H9 (cell line): Measurements from ENCODE around the gene CCDC91. TPM values are rescaled to one million over a fixed set of nuclear protein-coding genes. Genes with fewer than 3 reads are reported as not detected.
"Not testable (repeated sequence)": the region's sequence is repeated elsewhere in the genome, so short reads cannot be mapped to it uniquely, and the experiment has no call there.

Experiments used
- DNase-seq: peaks from one replicate; pipeline ENCODE4 v3.0.0-alpha.2; 2017
- H2AFZ ChIP-seq: one replicate; pipeline ENCODE4 v1.6.1; 2013; ENCODE audit warnings: mild to moderate bottlenecking, low read length, control low read depth, moderate library complexity
- H2AK5ac ChIP-seq: 2 replicates; pipeline ENCODE4 v1.6.1; 2013; ENCODE audit warnings: low read length, control low read depth, mixed read lengths; ENCODE audit not compliant: insufficient read length
- H2BK120ac ChIP-seq: one replicate; pipeline ENCODE4 v1.6.1; 2013; ENCODE audit warnings: low read depth, mild to moderate bottlenecking, low read length, control low read depth, inconsistent platforms; ENCODE audit not compliant: poor library complexity, severe bottlenecking
- H2BK12ac ChIP-seq: 2 replicates; pipeline ENCODE4 v1.6.1; 2013; ENCODE audit warnings: low read length, control low read depth, mixed read lengths, low read depth; ENCODE audit not compliant: insufficient read length
- H2BK15ac ChIP-seq: 2 replicates; pipeline ENCODE4 v1.6.1; 2013; ENCODE audit warnings: low read depth, low read length, control low read depth
- H2BK20ac ChIP-seq: one replicate; pipeline ENCODE4 v1.6.1; 2013; ENCODE audit warnings: low read depth, mild to moderate bottlenecking, low read length, control low read depth, inconsistent platforms; ENCODE audit not compliant: poor library complexity, severe bottlenecking
- H2BK5ac ChIP-seq: 2 replicates; pipeline ENCODE4 v1.6.1; 2013; ENCODE audit warnings: low read length, control low read depth, mixed read lengths; ENCODE audit not compliant: insufficient read length
- H3K14ac ChIP-seq: 2 replicates; pipeline ENCODE4 v1.6.1; 2013; ENCODE audit warnings: low read length, control low read depth; ENCODE audit not compliant: insufficient read depth
- H3K18ac ChIP-seq: 2 replicates; pipeline ENCODE4 v1.6.1; 2013; ENCODE audit warnings: low read depth, mild to moderate bottlenecking, mixed read lengths, low read length, control low read depth; ENCODE audit not compliant: insufficient read length
- H3K23ac ChIP-seq: 2 replicates; pipeline ENCODE4 v1.6.1; 2013; ENCODE audit warnings: low read length, control low read depth, mixed read lengths, low read depth; ENCODE audit not compliant: insufficient read length
- H3K23me2 ChIP-seq: 2 replicates; pipeline ENCODE4 v1.6.1; 2013; ENCODE audit warnings: low read depth, mild to moderate bottlenecking, mixed read lengths, low read length, control low read depth; ENCODE audit not compliant: insufficient read length, poor library complexity, severe bottlenecking
- H3K27ac ChIP-seq: 2 replicates; pipeline ENCODE4 v1.5.1; 2013; ENCODE audit warnings: low read length, control low read depth, mixed read lengths, low read depth; ENCODE audit not compliant: insufficient read length
- H3K27me3 ChIP-seq: 2 replicates; pipeline ENCODE4 v1.6.1; 2013; ENCODE audit warnings: low read length, control low read depth, inconsistent platforms; ENCODE audit not compliant: insufficient read depth
- H3K4ac ChIP-seq: 2 replicates; pipeline ENCODE4 v1.6.1; 2013; ENCODE audit warnings: low read depth, mild to moderate bottlenecking, control low read depth, inconsistent platforms, low read length, moderate library complexity
- H3K4me1 ChIP-seq: 2 replicates; pipeline ENCODE4 v1.6.1; 2013; ENCODE audit warnings: low read length, control low read depth, inconsistent platforms; ENCODE audit not compliant: insufficient read depth
- H3K4me2 ChIP-seq: 2 replicates; pipeline ENCODE4 v1.6.1; 2013; ENCODE audit warnings: low read length, control low read depth, mixed read lengths; ENCODE audit not compliant: insufficient read length, insufficient read depth
- H3K56ac ChIP-seq: 2 replicates; pipeline ENCODE4 v1.6.1; 2013; ENCODE audit warnings: low read depth, mild to moderate bottlenecking, mixed read lengths, low read length, control low read depth; ENCODE audit not compliant: insufficient read length
- H3K79me1 ChIP-seq: 2 replicates; pipeline ENCODE4 v1.6.1; 2013; ENCODE audit warnings: low read depth, mild to moderate bottlenecking, moderate library complexity, low read length, control low read depth, inconsistent platforms; ENCODE audit not compliant: insufficient read depth, poor library complexity, severe bottlenecking
- H3K79me2 ChIP-seq: 2 replicates; pipeline ENCODE4 v1.6.1; 2013; ENCODE audit warnings: low read length, control low read depth, inconsistent platforms; ENCODE audit not compliant: insufficient read depth
- H3K9ac ChIP-seq: 2 replicates; pipeline ENCODE4 v1.6.1; 2013; ENCODE audit warnings: low read length, control low read depth, mixed read lengths; ENCODE audit not compliant: insufficient read length; ENCODE audit errors: extremely low read depth
- H3K9me3 ChIP-seq: one replicate; pipeline ENCODE4 v1.6.1; 2013; ENCODE audit warnings: low read depth, low read length, inconsistent platforms; ENCODE audit not compliant: control insufficient read depth
- H3T11ph ChIP-seq: one replicate; pipeline ENCODE4 v1.6.1; 2013; ENCODE audit warnings: mild to moderate bottlenecking, low read length, control low read depth, inconsistent platforms
- H4K20me1 ChIP-seq: one replicate; pipeline ENCODE4 v1.6.1; 2013; ENCODE audit not compliant: control insufficient read depth, insufficient read length, insufficient read depth
- H4K5ac ChIP-seq: 2 replicates; pipeline ENCODE4 v1.6.1; 2013; ENCODE audit warnings: low read depth, mild to moderate bottlenecking, mixed read lengths, low read length, control low read depth; ENCODE audit not compliant: insufficient read length
- H4K8ac ChIP-seq: replicated peaks from 2 replicates; pipeline ENCODE4 v1.6.1; 2013; ENCODE audit warnings: low read length, control low read depth, mixed read lengths, low read depth; ENCODE audit not compliant: insufficient read length
- H4K91ac ChIP-seq: 2 replicates; pipeline ENCODE4 v1.6.1; 2013; ENCODE audit warnings: low read depth, mild to moderate bottlenecking, moderate library complexity, mixed read lengths, low read length, control low read depth; ENCODE audit not compliant: insufficient read length
- H3K27ac Mint-ChIP-seq, 3 experiments: 2 replicates in 2 of 3; 3 replicates in 1 of 3; pipeline ENCODE4 v1.8.0; 2020 to 2021; ENCODE audit warnings: mixed read lengths in 3 of 3, mild to moderate bottlenecking in 1 of 3, moderate library complexity in 1 of 3
- H3K27me3 Mint-ChIP-seq: 2 replicates; pipeline ENCODE4 v1.8.0; 2021; ENCODE audit warnings: low read depth, mild to moderate bottlenecking, moderate library complexity, mixed read lengths
- H3K36me3 Mint-ChIP-seq, 3 experiments: 2 replicates in 2 of 3; 3 replicates in 1 of 3; pipeline ENCODE4 v1.8.0; 2020 to 2021; ENCODE audit warnings: low read depth in 3 of 3, mixed read lengths in 3 of 3; ENCODE audit not compliant: insufficient read depth in 1 of 3
- H3K4me1 Mint-ChIP-seq, 2 experiments: 2 replicates each; pipeline ENCODE4 v1.8.0; 2020; ENCODE audit warnings: mixed read lengths in 2 of 2
- H3K4me3 Mint-ChIP-seq, 2 experiments: 2 replicates in 1 of 2; 3 replicates in 1 of 2; pipeline ENCODE4 v1.8.0; 2020 to 2021; ENCODE audit warnings: mild to moderate bottlenecking in 2 of 2, mixed read lengths in 2 of 2, moderate library complexity in 1 of 2
- H3K9me3 Mint-ChIP-seq, 2 experiments: 2 replicates in 1 of 2; 3 replicates in 1 of 2; pipeline ENCODE4 v1.8.0; 2020; ENCODE audit warnings: mild to moderate bottlenecking in 2 of 2, mixed read lengths in 2 of 2, moderate library complexity in 1 of 2
- WGBS: extraction: QIAGEN DNeasy Blood & Tissue Kit; methylation state at CpG from one replicate; pipeline ENCODE4 v1.1.7; 2013; ENCODE audit warnings: missing lambda C conversion rate, low lambda C conversion rate, mixed read lengths; ENCODE audit not compliant: insufficient read length; ENCODE audit errors: extremely low coverage; 5-methylcytosine and 5-hydroxymethylcytosine counted together
- total RNA-seq: library from RNA; stranded (reverse); gene quantifications from 2 replicates; pipeline ENCODE4 v1.2.1, GENCODE V29; 2021

The CCDC91 gene
- total RNA-seq, 1 experiment from 2014 or later: 22.7 TPM

DNA sequence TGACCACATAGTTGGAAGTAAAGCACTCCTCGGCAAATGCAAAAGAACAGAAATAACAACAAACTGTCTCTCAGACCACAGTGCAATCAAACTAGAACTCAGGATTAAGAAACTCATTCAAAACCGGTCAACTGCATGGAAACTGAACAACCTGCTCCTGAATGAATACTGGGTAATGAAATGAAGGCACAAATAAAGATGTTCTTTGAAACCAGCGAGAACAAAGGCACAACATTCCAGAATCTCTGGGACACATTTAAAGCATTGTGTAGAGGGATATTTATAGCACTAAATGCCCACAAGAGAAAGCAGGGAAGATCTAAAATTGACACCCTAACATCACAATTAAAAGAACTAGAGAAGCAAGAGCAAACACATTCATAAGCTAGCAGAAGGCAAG lies 285.9 kb downstream of the CCDC91 start:
- H4K91ac ChIP-seq, H3K27me3 Mint-ChIP-seq, H3K23ac ChIP-seq, H4K8ac ChIP-seq, H2AK5ac ChIP-seq, H3K56ac ChIP-seq, H3K79me1 ChIP-seq, H4K5ac ChIP-seq, H2AFZ ChIP-seq, H2BK5ac ChIP-seq, DNase-seq, H3K9ac ChIP-seq, H3K4ac ChIP-seq, H3K4me3 Mint-ChIP-seq, H2BK20ac ChIP-seq, H3K18ac ChIP-seq, H4K20me1 ChIP-seq, H3K79me2 ChIP-seq, H3K14ac ChIP-seq, H3K23me2 ChIP-seq, H3K4me1 ChIP-seq, H2BK120ac ChIP-seq, H3K27ac Mint-ChIP-seq, H3T11ph ChIP-seq, H2BK15ac ChIP-seq, H3K4me2 ChIP-seq, H2BK12ac ChIP-seq, H3K27me3 ChIP-seq, H3K27ac ChIP-seq, H3K9me3 ChIP-seq: not testable (repeated sequence)
- Mint-ChIP-seq H3K9me3 (peaks cover 3 to 11% of the 10 kb centered on the region in 2 experiments; a peak in 2 of 5 replicates), H3K36me3 (peaks cover 8 to 29% (median 27%) of the 10 kb centered on the region in 3 experiments), H3K4me1 (peaks cover 8 to 11% of the 10 kb centered on the region in 2 experiments; a peak in 3 of 4 replicates)
- WGBS: no CpG with 5 or more reads among the region's 3 CpGs

DNA sequence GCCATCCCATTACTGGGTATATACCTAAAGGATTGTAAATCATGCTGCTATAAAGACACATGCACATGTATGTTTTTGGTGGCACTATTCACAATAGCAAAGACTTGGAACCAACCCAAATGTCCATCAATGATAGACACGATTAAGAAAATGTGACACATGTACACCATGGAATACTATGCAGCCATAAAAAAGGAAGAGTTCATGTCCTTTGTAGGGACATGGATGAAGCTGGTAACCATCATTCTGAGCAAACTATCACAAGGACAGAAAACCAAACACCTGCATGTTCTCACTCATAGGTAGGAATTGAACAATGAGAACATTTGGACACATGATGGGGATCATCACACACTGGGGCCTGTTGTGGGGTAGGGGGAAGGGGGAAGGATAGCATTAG lies 288.8 kb downstream of the CCDC91 start:
- not testable (repeated sequence) for H3T11ph ChIP-seq, H3K79me2 ChIP-seq, H4K91ac ChIP-seq, H2BK20ac ChIP-seq, H3K27ac ChIP-seq, H4K8ac ChIP-seq, H3K27me3 ChIP-seq, H3K4me2 ChIP-seq, H2BK12ac ChIP-seq, H4K20me1 ChIP-seq, H4K5ac ChIP-seq, H3K23ac ChIP-seq, H3K4ac ChIP-seq, H3K18ac ChIP-seq, H3K4me1 Mint-ChIP-seq, H3K14ac ChIP-seq, H2BK120ac ChIP-seq, H3K23me2 ChIP-seq, H3K27ac Mint-ChIP-seq, H3K27me3 Mint-ChIP-seq, H3K56ac ChIP-seq, H3K9me3 ChIP-seq, H3K9ac ChIP-seq, H3K4me1 ChIP-seq, H2BK5ac ChIP-seq, DNase-seq, H3K4me3 Mint-ChIP-seq, H2AK5ac ChIP-seq, H2BK15ac ChIP-seq, H3K79me1 ChIP-seq, H2AFZ ChIP-seq
- Mint-ChIP-seq H3K9me3 (peaks cover 3 to 11% of the 10 kb centered on the region in 2 experiments; a peak in 2 of 5 replicates), H3K36me3 (peaks cover 8 to 27% (median 26%) of the 10 kb centered on the region in 3 experiments)
- WGBS: no CpG with 5 or more reads among the region's 1 CpG
